Adrenal gland (tissue), 12 donors: ENCODE measurements around the gene CCL26. TPM values are rescaled to one million over a fixed set of nuclear protein-coding genes. Genes with fewer than 3 reads are reported as not detected.

ENCODE experiments used
- DNase-seq, 7 donors: peaks; one replicate each; pipeline ENCODE4 v3.0.0-alpha.2; 2019 to 2020
- H3K27ac ChIP-seq, 5 donors: fragments of 200-600 bp; sonication (generic) in 4 of 5; 1 replicate in 3 of 5; 2 replicates in 2 of 5; pipeline versions ENCODE4 v1.5.1 to v1.8.0; 2016 to 2020; ENCODE audit warnings: mild to moderate bottlenecking in 1 of 5
- H3K27me3 ChIP-seq: fragments of 200-600 bp; 2 replicates; pipeline ENCODE4 v1.8.0; 2021
- H3K36me3 ChIP-seq, 2 donors: fragments of 200-600 bp; replicated peaks in 1 of 2; 1 replicate in 1 of 2; 2 replicates in 1 of 2; pipeline versions ENCODE4 v1.5.1 to v1.8.0; 2018 to 2022
- H3K4me1 ChIP-seq, 2 donors: fragments of 200-600 bp; replicated peaks in 1 of 2; 1 replicate in 1 of 2; 2 replicates in 1 of 2; pipeline versions ENCODE4 v1.5.1 to v1.8.0; 2018 to 2021
- H3K4me3 ChIP-seq, 4 donors: fragments of 200-600 bp; sonication (generic) in 3 of 4; one replicate each; pipeline ENCODE4 v1.5.1; 2016 to 2018
- H3K9me3 ChIP-seq, 3 donors: fragments of 200-600 bp; sonication (generic) in 1 of 3; replicated peaks in 1 of 3; 1 replicate in 2 of 3; 2 replicates in 1 of 3; pipeline versions ENCODE4 v1.5.1 to v1.8.0; 2016 to 2021
- CTCF ChIP-seq, 6 experiments: fragments of 450-650 bp in 4 of 6; fragments of 200-600 bp in 2 of 6; sonication (generic) in 1 of 6; IDR thresholded peaks; 1 replicate in 5 of 6; 2 replicates in 1 of 6; pipeline versions ENCODE4 v1.5.1 to v1.8.0; 2016 to 2021; ENCODE audit warnings: antibody characterized with exemption in 6 of 6, mild to moderate bottlenecking in 2 of 6, moderate library complexity in 1 of 6
- POLR2A ChIP-seq, 2 donors: fragments of 450-650 bp; IDR thresholded peaks; one replicate each; pipeline ENCODE4 v1.6.1; 2017; ENCODE audit warnings: antibody characterized with exemption in 2 of 2, mild to moderate bottlenecking in 2 of 2, moderate library complexity in 1 of 2
- WGBS, 4 donors: extraction: QIAGEN DNeasy Blood & Tissue Kit in 2 of 4; methylation state at CpG; one replicate each; pipeline versions ENCODE4 v1.1.5 to v1.1.7; 2013 to 2017; 5-methylcytosine and 5-hydroxymethylcytosine counted together
- intact Hi-C, 2 donors: fragments of 100-400 bp; cut with DNase I; formaldehyde crosslinking; loops; one replicate each; pipeline versions ENCODE4 v1.14.1 to v1.15.0; 2022 to 2023
- polyA plus RNA-seq, 3 donors: library from polyadenylated mRNA; stranded (reverse); fragments of 200-250 nt in 2 of 3; fragments of 350-450 nt in 1 of 3; fragmentation: Illumina TruSeq in 1 of 3; extraction: RNeasy Lipid Tissue Mini Kit (QIAGEN cat#74804) in 1 of 3; gene quantifications; one replicate each; pipeline ENCODE4 v1.2.3, GENCODE V29; 2013 to 2014
- total RNA-seq, 9 donors: library from RNA; depleted of rRNA in 4 of 9; stranded (reverse); fragments of >200 nt in 4 of 9; fragments of 120-200 nt in 1 of 9; fragmentation: NEBNext Ultra II Directional in 1 of 9; extraction: Animal tissue kit (Norgen Biotek cat#: 25700) in 1 of 9; gene quantifications; one replicate each; pipeline versions ENCODE4 v1.1.0 to v1.2.4, GENCODE V29; 2013 to 2023
- donor health status: healthy with polysubstance abuse.
- donor health status: Bipolar disorder and iron deficiency.
- donor health status: DM: yes; HTN: yes; CAD: no.
- donor health status: DM: no; HTN: no; CAD: no.
- donor health status: DM: no; HTN: no; CAD: no.
- donor health status: DM: yes; HTN: yes; CAD: no.

Gene CCL26
- total and polyA plus RNA-seq, 12 donors, result 0.44 to 9.5 (median 1.4) TPM; not detected in 3

GRCh38 chr7:75802552-75802821, 30.5 kb upstream of the CCL26 start:
- Histone ChIP-seq H3K4me3 (no peak overlapping the region), H3K27me3 (no peaks in the 10 kb centered on the region), H3K27ac (no peak overlapping the region), H3K36me3 (no peaks in the 10 kb centered on the region), H3K9me3 (peaks cover 0 to 12% (median 0%) of the 10 kb centered on the region in 3 donors), H3K4me1 (peaks cover 0 to 10% of the 10 kb centered on the region in 2 donors)
- intact Hi-C loops, result no loop called here
- WGBS, 4 donors, result 92 to 94% (median 93%) methylated on average over 5 of the region's 5 CpGs
- DNase-seq, result no peak
- TF ChIP-seq CTCF (IDR thresholded peaks at IDR 0.05), result no peak
- no peak for TF ChIP-seq POLR2A (IDR thresholded peaks at IDR 0.05)

GRCh38 chr7:75798770-75799169, 26.8 kb upstream of the CCL26 start:
- no peak for TF ChIP-seq CTCF (IDR thresholded peaks at IDR 0.05)
- TF ChIP-seq POLR2A (IDR thresholded peaks at IDR 0.05), result no peak
- Histone ChIP-seq H3K36me3 (no peaks in the 10 kb centered on the region), H3K4me1 (peaks cover 9 to 35% of the 10 kb centered on the region in 2 donors), H3K9me3 (no peaks in the 10 kb centered on the region), H3K27ac (no peak overlapping the region), H3K4me3 (no peak overlapping the region), H3K27me3 (no peaks in the 10 kb centered on the region)
- DNase-seq, result no peak
- 42 to 63% (median 47%) methylated on average over 4 of the region's 4 CpGs for WGBS, 4 donors
- intact Hi-C loops, result no loop called here

GRCh38 chr7:75796420-75796819, 24.4 kb upstream of the CCL26 start:
- no peak overlapping the region for H3K4me3 ChIP-seq
- no peak for DNase-seq
- intact Hi-C loops, result no loop called here
- H3K36me3 ChIP-seq, result no peaks in the 10 kb centered on the region
- no peaks in the 10 kb centered on the region for H3K9me3 ChIP-seq
- H3K27ac ChIP-seq, result peak overlapping the region in 4 of 5 donors; percentile 45 to 94 (median 76)
- no peak for TF ChIP-seq CTCF (IDR thresholded peaks at IDR 0.05)
- TF ChIP-seq POLR2A (IDR thresholded peaks at IDR 0.05), result no peak
- peaks cover 15 to 40% of the 10 kb centered on the region in 2 donors for H3K4me1 ChIP-seq
- WGBS, 4 donors, result 77 to 81% (median 78%) methylated on average over 6 of the region's 6 CpGs
- H3K27me3 ChIP-seq, result no peaks in the 10 kb centered on the region

GRCh38 chr7:75795831-75796285, 23.8 kb upstream of the CCL26 start:
- WGBS, 4 donors, result 8 to 15% (median 11%) methylated on average over 9 of the region's 9 CpGs
- no peaks in the 10 kb centered on the region for H3K9me3 ChIP-seq
- no peak overlapping the region for H3K4me3 ChIP-seq
- H3K4me1 ChIP-seq, result peaks cover 15 to 44% of the 10 kb centered on the region in 2 donors
- no peaks in the 10 kb centered on the region for H3K36me3 ChIP-seq
- no peaks in the 10 kb centered on the region for H3K27me3 ChIP-seq
- peak overlapping the region; percentile 63 to 94 (median 73) for H3K27ac ChIP-seq
- intact Hi-C loops, result no loop called here
- DNase-seq, result peak; percentile 63 to 93 (median 86)
- no peak for TF ChIP-seq CTCF (IDR thresholded peaks at IDR 0.05)
- peak in 1 of 2 donors; percentile 43 for TF ChIP-seq POLR2A (IDR thresholded peaks at IDR 0.05)
